Stimulated activated CD8-positive, alpha-beta memory T cell treated with anti-CD3 and anti-CD28 coated beads, Interleukin-4, amount 100 ng/mL, for 1 hour (primary cell): ENCODE data around the gene CST8.
"Not testable (repeated sequence)": the region's sequence is repeated elsewhere in the genome, so short reads cannot be mapped to it uniquely, and the experiment has no call there.

Experiments used
- DNase-seq, 2 donors: peaks; one replicate each; pipeline ENCODE4 v3.0.0-alpha.2; 2020; ENCODE audit warnings: low read depth in 2 of 2, low spot score in 1 of 2

The CST8 gene

GRCh38 chr20:23490817-23491216 is at the start of gene CST8:
CST8 (plus strand) TSS chr20:23491117; CDS start chr20:23491668, 551 bp downstream.
- no peak for DNase-seq

- DNase-seq, result peak; percentile 31 to 40
Observed at GRCh38 chr20:23441850-23442313, 49.0 kb upstream of the CST8 start.

- no peak for DNase-seq
Observed at GRCh38 chr20:23442436-23442835, 48.5 kb upstream of the CST8 start.

GRCh38 chr20:23444859-23445258 is 46.1 kb upstream of the CST8 start:
- DNase-seq, result no peak

- no peak for DNase-seq
Observed at GRCh38 chr20:23445596-23446217, 45.2 kb upstream of the CST8 start.

- DNase-seq, result no peak
Observed at GRCh38 chr20:23446505-23446904, 44.4 kb upstream of the CST8 start.

GRCh38 chr20:23448167-23448566 is 42.8 kb upstream of the CST8 start:
- no peak for DNase-seq

- DNase-seq, result no peak
Observed at GRCh38 chr20:23449421-23449820, 41.5 kb upstream of the CST8 start.

GRCh38 chr20:23450877-23451276 is 40.0 kb upstream of the CST8 start:
- no peak for DNase-seq

GRCh38 chr20:23451956-23452487 is 38.9 kb upstream of the CST8 start:
- no peak for DNase-seq

GRCh38 chr20:23452776-23453175 is 38.1 kb upstream of the CST8 start, which contains the start of gene CST11:
CST11 (minus strand) TSS chr20:23452876; CDS start chr20:23452811, 65 bp downstream.
- DNase-seq, result no peak

GRCh38 chr20:23453549-23454543 is 37.1 kb upstream of the CST8 start:
- DNase-seq, result no peak

GRCh38 chr20:23454816-23455215 is 36.1 kb upstream of the CST8 start:
- DNase-seq, result no peak

- DNase-seq, result no peak
Observed at GRCh38 chr20:23455639-23456038, 35.3 kb upstream of the CST8 start.

GRCh38 chr20:23456409-23456808 is 34.5 kb upstream of the CST8 start:
- DNase-seq, result no peak

GRCh38 chr20:23456873-23457272 is 34.0 kb upstream of the CST8 start:
- DNase-seq, result no peak

GRCh38 chr20:23459461-23460150 is 31.3 kb upstream of the CST8 start:
- no peak for DNase-seq

- DNase-seq, result no peak
Observed at GRCh38 chr20:23461180-23461579, 29.7 kb upstream of the CST8 start.

GRCh38 chr20:23466961-23467360 is 24.0 kb upstream of the CST8 start:
- not testable (repeated sequence) for DNase-seq

- not testable (repeated sequence) for DNase-seq
Observed at GRCh38 chr20:23472306-23472705, 18.6 kb upstream of the CST8 start.

GRCh38 chr20:23473293-23473692 is 17.6 kb upstream of the CST8 start:
- DNase-seq, result not testable (repeated sequence)
